GM19395 (cell line): Measurements from ENCODE around the gene MYOM3.

Experiments used
- ATAC-seq: cut with Tn5 transposase; IDR thresholded peaks from one replicate; pipeline ENCODE4 v1.9.1; 2021; ENCODE audit warnings: mild to moderate bottlenecking, moderate library complexity; ENCODE audit not compliant: unreplicated experiment

MYOM3 gene

GRCh38 chr1:24007079-24007478, 104.9 kb downstream of the MYOM3 start:
- no peak for ATAC-seq
